Thoracic aorta (tissue), 2 donors: ENCODE results near the gene BOLA3. TPM values are rescaled to one million over a fixed set of nuclear protein-coding genes. Genes with fewer than 3 reads are reported as not detected.

Source experiments
- ATAC-seq: fragments of 150-250 bp; one replicate; pipeline ENCODE4 v1.8.0; 2017; ENCODE audit warnings: low read depth; ENCODE audit not compliant: insufficient number of reproducible peaks, low FRiP score
- DNase-seq: peaks from one replicate; pipeline ENCODE4 v3.0.0-alpha.2; 2020; ENCODE audit warnings: low spot score
- H3K27ac ChIP-seq, 2 donors: fragments of 200-600 bp; sonication (generic); 1 replicate in 1 of 2; 2 replicates in 1 of 2; pipeline ENCODE4 v1.5.1; 2016; ENCODE audit warnings: mild to moderate bottlenecking in 2 of 2, moderate library complexity in 2 of 2
- H3K27me3 ChIP-seq: fragments of 200-600 bp; sonication (generic); replicated peaks from 2 replicates; pipeline ENCODE4 v1.6.0; 2016; ENCODE audit warnings: mild to moderate bottlenecking; ENCODE audit not compliant: insufficient read depth
- H3K36me3 ChIP-seq: fragments of 200-600 bp; sonication (generic); one replicate; pipeline ENCODE4 v1.5.1; 2016
- H3K4me1 ChIP-seq, 2 donors: fragments of 200-600 bp; sonication (generic); 1 replicate in 1 of 2; 2 replicates in 1 of 2; pipeline versions ENCODE4 v1.5.1 to v1.6.0; 2016; ENCODE audit warnings: low read depth in 2 of 2, mild to moderate bottlenecking in 1 of 2; ENCODE audit not compliant: control insufficient read depth in 1 of 2
- H3K4me3 ChIP-seq: fragments of 200-600 bp; sonication (generic); 2 replicates; pipeline ENCODE4 v1.5.1; 2016; ENCODE audit warnings: mild to moderate bottlenecking
- H3K9me3 ChIP-seq: fragments of 200-600 bp; sonication (generic); 2 replicates; pipeline ENCODE4 v1.5.1; 2016
- CTCF ChIP-seq: fragments of 200-600 bp; sonication (generic); IDR thresholded peaks from one replicate; pipeline ENCODE4 v1.5.1; 2019; ENCODE audit warnings: antibody characterized with exemption
- total RNA-seq, 2 donors: library from RNA; depleted of rRNA; stranded (reverse); fragments of >200 nt; gene quantifications; one replicate each; pipeline versions ENCODE4 v1.1.0 to v1.2.3, GENCODE V29; 2016

The BOLA3 gene
- total RNA-seq, 2 donors from 2014 or later, result 17.2 to 21.1 TPM

GRCh38 chr2:74086021-74086420 is 61.7 kb downstream of the BOLA3 start:
- Histone ChIP-seq H3K36me3 (peaks cover 23% of the 10 kb centered on the region), H3K4me3 (no peak overlapping the region), H3K27me3 (no peaks in the 10 kb centered on the region), H3K9me3 (no peaks in the 10 kb centered on the region), H3K27ac (no peak overlapping the region), H3K4me1 (no peaks in the 10 kb centered on the region)
- DNase-seq (no peak), ATAC-seq (no peak)
- TF ChIP-seq CTCF, result no peak

Other genes starting within 250 kb of the BOLA3 start
- gene DGUOK, start 221.0 kb downstream of the BOLA3 start, total RNA-seq, result 10 to 100 TPM; 20.8 to 36.2 TPM
- gene TET3, start 163.0 kb downstream of the BOLA3 start, total RNA-seq, result 10 to 100 TPM in 1 of 2 donors, 1 to 10 TPM in 1; 8.7 to 15.8 TPM
- gene MOB1A, start 31.0 kb upstream of the BOLA3 start, total RNA-seq, result 100 to 1,000 TPM in 1 of 2 donors, 10 to 100 TPM in 1; 97.0 to 107 TPM
- 100 to 1,000 TPM in 1 of 2 donors, 10 to 100 TPM in 1; 93.3 to 216 TPM for gene MTHFD2, start 50.7 kb upstream of the BOLA3 start, total RNA-seq
- 1 to 10 TPM; 2.2 to 9.5 TPM for gene SLC4A5, start 195.5 kb upstream of the BOLA3 start, total RNA-seq
- gene DCTN1, start 232.4 kb upstream of the BOLA3 start, total RNA-seq, result 100 to 1,000 TPM; 123 to 332 TPM